Testis (tissue), 2 donors: ENCODE measurements around the gene E2F6.

Experiments
- POLR2A ChIP-seq: fragments of 450-650 bp; IDR thresholded peaks from one replicate; pipeline ENCODE4 v1.6.1; 2017; ENCODE audit warnings: antibody characterized with exemption, mild to moderate bottlenecking, moderate library complexity
- TF ChIP-seq, protein P1 (sequence below), 3 experiments: fragments of 450-650 bp in 2 of 3; fragments of 200-600 bp in 1 of 3; sonication (generic) in 1 of 3; IDR thresholded peaks; one replicate each; pipeline ENCODE4 v1.5.1; 2016 to 2019; ENCODE audit warnings: antibody characterized with exemption in 3 of 3, mild to moderate bottlenecking in 2 of 3, moderate library complexity in 1 of 3

DNA sequence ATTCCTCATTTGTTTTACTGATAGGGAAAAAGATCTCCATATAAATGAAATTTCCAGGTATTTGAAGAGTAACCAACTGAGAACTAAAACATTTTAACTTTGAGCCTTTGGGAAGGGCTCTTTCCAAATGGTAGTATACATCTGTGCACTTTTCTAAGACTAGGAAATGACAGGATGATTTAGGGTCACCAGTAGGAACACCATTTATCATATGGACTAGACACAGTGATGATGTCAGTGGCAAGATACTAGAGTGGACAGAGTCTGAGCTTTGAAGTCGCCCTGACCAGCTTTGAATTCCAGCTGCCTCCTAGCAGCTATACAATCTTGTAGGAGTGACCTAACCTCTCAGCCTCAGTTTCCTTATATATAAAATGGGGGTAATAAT lies 56.4 kb downstream of the E2F6 start:
- TF ChIP-seq, protein P1, sequence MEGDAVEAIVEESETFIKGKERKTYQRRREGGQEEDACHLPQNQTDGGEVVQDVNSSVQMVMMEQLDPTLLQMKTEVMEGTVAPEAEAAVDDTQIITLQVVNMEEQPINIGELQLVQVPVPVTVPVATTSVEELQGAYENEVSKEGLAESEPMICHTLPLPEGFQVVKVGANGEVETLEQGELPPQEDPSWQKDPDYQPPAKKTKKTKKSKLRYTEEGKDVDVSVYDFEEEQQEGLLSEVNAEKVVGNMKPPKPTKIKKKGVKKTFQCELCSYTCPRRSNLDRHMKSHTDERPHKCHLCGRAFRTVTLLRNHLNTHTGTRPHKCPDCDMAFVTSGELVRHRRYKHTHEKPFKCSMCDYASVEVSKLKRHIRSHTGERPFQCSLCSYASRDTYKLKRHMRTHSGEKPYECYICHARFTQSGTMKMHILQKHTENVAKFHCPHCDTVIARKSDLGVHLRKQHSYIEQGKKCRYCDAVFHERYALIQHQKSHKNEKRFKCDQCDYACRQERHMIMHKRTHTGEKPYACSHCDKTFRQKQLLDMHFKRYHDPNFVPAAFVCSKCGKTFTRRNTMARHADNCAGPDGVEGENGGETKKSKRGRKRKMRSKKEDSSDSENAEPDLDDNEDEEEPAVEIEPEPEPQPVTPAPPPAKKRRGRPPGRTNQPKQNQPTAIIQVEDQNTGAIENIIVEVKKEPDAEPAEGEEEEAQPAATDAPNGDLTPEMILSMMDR (IDR thresholded peaks at IDR 0.05), result no peak
- TF ChIP-seq POLR2A, result no peak
